ENCODE results near the gene UGT1A8. TPM values are rescaled to one million over a fixed set of nuclear protein-coding genes. Genes with fewer than 3 reads are reported as not detected.

UGT1A8 gene
- total RNA-seq, 1 donor from 2014 or later, result 0.17 TPM

- Mint-ChIP-seq H3K4me1 (ENCODE audit: unreplicated experiment) (no peaks in the 10 kb centered on the region), H3K27me3 (no peaks in the 10 kb centered on the region), H3K36me3 (no peaks in the 10 kb centered on the region), H3K27ac (no peak overlapping the region), H3K4me3 (no peak overlapping the region), H3K9me3 (peaks cover 10% of the 10 kb centered on the region)
- no peak for TF ChIP-seq CTCF (conservative IDR thresholded peaks at IDR 0.05)
- DNase-seq (ENCODE audit: extremely low spot score, unreplicated experiment), result no peak
These were observed 137.6 kb downstream of the UGT1A8 start for GRCh38 chr2:233754872-233755611.

GRCh38 chr2:233756429-233757081 is 139.1 kb downstream of the UGT1A8 start:
- Mint-ChIP-seq H3K4me3 (no peak overlapping the region), H3K4me1 (ENCODE audit: unreplicated experiment) (no peaks in the 10 kb centered on the region), H3K36me3 (no peaks in the 10 kb centered on the region), H3K27me3 (peaks cover 2% of the 10 kb centered on the region), H3K27ac (no peak overlapping the region), H3K9me3 (peaks cover 10% of the 10 kb centered on the region)
- TF ChIP-seq CTCF (conservative IDR thresholded peaks at IDR 0.05), result no peak
- DNase-seq (ENCODE audit: extremely low spot score, unreplicated experiment), result no peak

- Mint-ChIP-seq H3K27me3 (peaks cover 3% of the 10 kb centered on the region), H3K4me1 (ENCODE audit: unreplicated experiment) (no peaks in the 10 kb centered on the region), H3K4me3 (no peak overlapping the region), H3K9me3 (peaks cover 10% of the 10 kb centered on the region), H3K27ac (no peak overlapping the region), H3K36me3 (no peaks in the 10 kb centered on the region)
- no peak for DNase-seq (ENCODE audit: extremely low spot score, unreplicated experiment)
- no peak for TF ChIP-seq CTCF (conservative IDR thresholded peaks at IDR 0.05)
These were observed 140.7 kb downstream of the UGT1A8 start for GRCh38 chr2:233758141-233758540.

GRCh38 chr2:233758849-233759248 is 141.4 kb downstream of the UGT1A8 start:
- TF ChIP-seq CTCF (conservative IDR thresholded peaks at IDR 0.05), result no peak
- Mint-ChIP-seq H3K4me3 (no peak overlapping the region), H3K4me1 (ENCODE audit: unreplicated experiment) (no peaks in the 10 kb centered on the region), H3K9me3 (peaks cover 10% of the 10 kb centered on the region), H3K27ac (no peak overlapping the region), H3K27me3 (peaks cover 10% of the 10 kb centered on the region), H3K36me3 (no peaks in the 10 kb centered on the region)
- DNase-seq (ENCODE audit: extremely low spot score, unreplicated experiment), result no peak

- no peak for DNase-seq (ENCODE audit: extremely low spot score, unreplicated experiment)
- Mint-ChIP-seq H3K36me3 (no peaks in the 10 kb centered on the region), H3K27me3 (peaks cover 16% of the 10 kb centered on the region), H3K27ac (no peak within 1 kb of the TSS), H3K4me3 (no peak within 1 kb of the TSS), H3K4me1 (ENCODE audit: unreplicated experiment) (no peaks in the 10 kb centered on the region), H3K9me3 (peaks cover 10% of the 10 kb centered on the region)
- no peak for TF ChIP-seq CTCF (conservative IDR thresholded peaks at IDR 0.05)
These were observed 142.6 kb downstream of the UGT1A8 start, which contains the start of gene UGT1A1 for GRCh38 chr2:233760043-233760442. TSS of gene UGT1A1 (plus strand) at chr2:233760270. CDS start at chr2:233760288, 18 bp downstream.

Measured in type B pancreatic cell (in vitro differentiated cells).